Ishikawa (cell line): ENCODE data around the gene TEAD1.

Experiments
- CEBPB ChIP-seq: IDR thresholded peaks from 2 replicates; pipeline ENCODE4 v1.6.1; 2012
- CREB1 ChIP-seq: IDR thresholded peaks from 2 replicates; pipeline ENCODE4 v1.6.1; 2012; ENCODE audit warnings: low read depth
- EGR1 ChIP-seq: IDR thresholded peaks from 2 replicates; pipeline ENCODE4 v1.6.1; 2012
- EP300 ChIP-seq: IDR thresholded peaks from 2 replicates; pipeline ENCODE4 v1.6.1; 2012; ENCODE audit warnings: borderline replicate concordance
- FOXM1 ChIP-seq: IDR thresholded peaks from 2 replicates; pipeline ENCODE4 v1.6.1; 2012; ENCODE audit warnings: low read depth, borderline replicate concordance
- MAX ChIP-seq: IDR thresholded peaks from 2 replicates; pipeline ENCODE4 v1.6.1; 2012
- NFIC ChIP-seq: IDR thresholded peaks from 2 replicates; pipeline ENCODE4 v1.6.1; 2012
- RAD21 ChIP-seq: IDR thresholded peaks from 2 replicates; pipeline ENCODE4 v1.6.1; 2012; ENCODE audit warnings: low read depth
- REST ChIP-seq: IDR thresholded peaks from 2 replicates; pipeline ENCODE4 v1.6.1; 2012; ENCODE audit warnings: low read depth, mild to moderate bottlenecking
- TAF1 ChIP-seq: IDR thresholded peaks from 2 replicates; pipeline ENCODE4 v1.6.1; 2012; ENCODE audit warnings: low read depth, mild to moderate bottlenecking
- TEAD4 ChIP-seq: IDR thresholded peaks from 2 replicates; pipeline ENCODE4 v1.6.1; 2012
- USF1 ChIP-seq: IDR thresholded peaks from 2 replicates; pipeline ENCODE4 v1.6.1; 2012
- YY1 ChIP-seq: IDR thresholded peaks from 2 replicates; pipeline ENCODE4 v1.6.1; 2012; ENCODE audit warnings: low read depth
- ZBTB7A ChIP-seq: IDR thresholded peaks from 2 replicates; pipeline ENCODE4 v1.6.1; 2012; ENCODE audit warnings: low read depth

GRCh38 chr11:12769834-12770345 is 95.7 kb downstream of the TEAD1 start:
- no peak for TF ChIP-seq FOXM1
- no peak for TF ChIP-seq YY1
- no peak for TF ChIP-seq NFIC
- TF ChIP-seq EP300: peak; percentile 17; the same call in 1 of the 2 replicates
- TF ChIP-seq REST: no peak
- TF ChIP-seq MAX: no peak
- no peak for TF ChIP-seq ZBTB7A
- TF ChIP-seq RAD21: no peak
- peak; percentile 86 for TF ChIP-seq TEAD4
- TF ChIP-seq CEBPB: no peak
- no peak for TF ChIP-seq USF1
- peak; percentile 27; the same call in 1 of the 2 replicates for TF ChIP-seq CREB1
- no peak for TF ChIP-seq TAF1
- TF ChIP-seq EGR1: no peak
